K562 (cell line): Measurements from ENCODE around the gene AKR1C4. TPM values are rescaled to one million over a fixed set of nuclear protein-coding genes. Genes with fewer than 3 reads are reported as not detected.

Source experiments
- ATAC-seq: fragments of 200-7000 bp; cut with Tn5 transposase; 3 replicates; pipeline ENCODE4 v1.9.1; 2020; ENCODE audit warnings: moderate library complexity
- BruUV-seq: library from RNA; stranded (reverse); fragments of 400-500 nt; replicated peaks from 2 replicates; lab custom pipeline; 2021; lab: Mats Ljungman, UMichigan
- CTCF ChIA-PET: fragments of 300-600 bp; formaldehyde crosslinking; extraction: SDS; loops from one replicate; lab custom pipeline; 2021; ENCODE audit warnings: low intra/inter-chr PET ratio; lab: Yijun Ruan, JAX
- POLR2A ChIA-PET: fragments of 300-600, 350-650 bp; sonication (Branson Sonifier 250); formaldehyde crosslinking; extraction: SDS; loops from one replicate; lab custom pipeline; 2021; ENCODE audit warnings: antibody characterized with exemption, inconsistent platforms; lab: Yijun Ruan, JAX
- DNase-seq, 4 experiments: peaks; one replicate each; pipeline versions ENCODE4 v3.0.0 to v3.0.0-alpha.2; 2011 to 2018; ENCODE audit warnings: low spot score in 3 of 4, mixed read lengths in 3 of 4; ENCODE audit errors: extremely low read depth in 1 of 4
- FAIRE-seq: peaks from 2 replicates; lab custom pipeline; 2011; peaks lifted over from hg19 to GRCh38; lab: Jason Lieb, UNC
- H2AFZ ChIP-seq: 2 replicates; pipeline ENCODE4 v1.6.0; 2011; ENCODE audit warnings: low read depth, low read length, control low read depth, inconsistent platforms
- H3K27ac ChIP-seq: fragments of 200-600 bp; 3 replicates; pipeline ENCODE4 v1.8.0; 2011; ENCODE audit warnings: low read depth, mild to moderate bottlenecking, control low read depth, inconsistent platforms, low read length, moderate library complexity, mixed read lengths; ENCODE audit errors: extremely low read depth
- H3K27me3 ChIP-seq, 2 experiments: fragments of 300-600 bp in 1 of 2; 2 replicates in 1 of 2; 3 replicates in 1 of 2; pipeline versions ENCODE4 v1.6.0 to v1.8.0; 2011; ENCODE audit warnings: inconsistent platforms in 2 of 2, low read length in 2 of 2, mild to moderate bottlenecking in 1 of 2, mixed read lengths in 1 of 2, moderate library complexity in 1 of 2; ENCODE audit not compliant: control insufficient read depth in 2 of 2, insufficient read depth in 2 of 2
- H3K36me3 ChIP-seq: fragments of 300-600 bp; 3 replicates; pipeline ENCODE4 v1.8.0; 2011; ENCODE audit warnings: mild to moderate bottlenecking, low read length, inconsistent platforms; ENCODE audit not compliant: control insufficient read depth, insufficient read depth
- H3K4me1 ChIP-seq, 2 experiments: fragments of 200-600 bp in 1 of 2; replicated peaks in 1 of 2; 2 replicates in 1 of 2; 3 replicates in 1 of 2; pipeline versions ENCODE4 v1.5.1 to v1.8.0; 2011; ENCODE audit warnings: inconsistent platforms in 2 of 2, low read length in 2 of 2, mild to moderate bottlenecking in 1 of 2, mixed read lengths in 1 of 2, moderate library complexity in 1 of 2; ENCODE audit not compliant: control insufficient read depth in 2 of 2, insufficient read depth in 2 of 2
- H3K4me2 ChIP-seq: 2 replicates; pipeline ENCODE4 v1.6.1; 2011; ENCODE audit warnings: low read length, control low read depth, inconsistent platforms, mixed read lengths; ENCODE audit not compliant: insufficient read depth
- H3K4me3 ChIP-seq: fragments of 200-600 bp; sonication (generic), shearing (Covaris generic); 2 replicates; pipeline ENCODE4 v1.5.1; 2016; ENCODE audit warnings: control low read depth, inconsistent platforms
- H3K79me2 ChIP-seq: fragments of 200-600 bp; 3 replicates; pipeline ENCODE4 v1.8.0; 2011; ENCODE audit warnings: low read length, inconsistent platforms; ENCODE audit not compliant: control insufficient read depth, insufficient read depth
- H3K9ac ChIP-seq, 2 experiments: 2 replicates each; pipeline versions ENCODE4 v1.6.0 to v1.6.1; 2011; ENCODE audit warnings: low read depth in 2 of 2, low read length in 2 of 2, control low read depth in 1 of 2, inconsistent platforms in 1 of 2, mild to moderate bottlenecking in 1 of 2, mixed read lengths in 1 of 2; ENCODE audit not compliant: insufficient read depth in 1 of 2
- H3K9me1 ChIP-seq: one replicate; pipeline ENCODE4 v1.6.0; 2011; ENCODE audit warnings: inconsistent platforms, mild to moderate bottlenecking, low read length, moderate library complexity; ENCODE audit not compliant: control insufficient read depth, insufficient read depth
- H3K9me3 ChIP-seq: replicated peaks from 2 replicates; pipeline ENCODE4 v1.5.1; 2011; ENCODE audit warnings: low read depth, low read length, inconsistent platforms; ENCODE audit not compliant: control insufficient read depth, insufficient read depth
- H4K20me1 ChIP-seq: replicated peaks from 2 replicates; pipeline ENCODE4 v1.6.1; 2011; ENCODE audit warnings: low read length, inconsistent platforms, mixed read lengths; ENCODE audit not compliant: control insufficient read depth, insufficient read depth
- ATF4 ChIP-seq: fragments of 450-650 bp; formaldehyde crosslinking; IDR thresholded peaks from 2 replicates; pipeline ENCODE4 v1.4.0; 2022; ENCODE audit warnings: mild to moderate bottlenecking, moderate library complexity
- CBX5 ChIP-seq: IDR thresholded peaks from 2 replicates; pipeline ENCODE4 v1.6.1; 2014; ENCODE audit warnings: low read depth, borderline replicate concordance
- EHMT2 ChIP-seq: fragments of 450-650 bp; IDR thresholded peaks from 2 replicates; pipeline ENCODE4 v1.6.1; 2018; ENCODE audit warnings: antibody characterized with exemption
- EP400 ChIP-seq: fragments of 450-650 bp; IDR thresholded peaks from 2 replicates; pipeline ENCODE4 v1.6.1; 2017; ENCODE audit warnings: antibody characterized with exemption, mild to moderate bottlenecking, moderate library complexity
- FOXK2 ChIP-seq, 2 experiments: fragments of 450-650 bp; IDR thresholded peaks in 1 of 2; conservative IDR thresholded peaks in 1 of 2; 2 replicates each; pipeline ENCODE4 v1.6.1; 2016; ENCODE audit warnings: low read depth in 2 of 2, mild to moderate bottlenecking in 1 of 2
- HIVEP1 ChIP-seq: fragments of 250-450 bp; sonication (Bioruptor Pico); IDR thresholded peaks from 2 replicates; pipeline ENCODE4 v1.4.0; 2020; ENCODE audit warnings: mild to moderate bottlenecking
- NR2F6 ChIP-seq: fragments of 450-650 bp; formaldehyde crosslinking; IDR thresholded peaks from 2 replicates; pipeline ENCODE4 v1.4.0; 2020; ENCODE audit warnings: mild to moderate bottlenecking
- NR4A1 ChIP-seq, 2 experiments: fragments of 250-450 bp in 1 of 2; fragments of 450-650 bp in 1 of 2; sonication (Bioruptor Pico) in 1 of 2; IDR thresholded peaks; 2 replicates each; pipeline versions ENCODE4 v1.4.0 to v1.6.1; 2016 to 2020; ENCODE audit warnings: mild to moderate bottlenecking in 2 of 2, missing compliant biosample characterization in 1 of 2, missing genetic modification characterization in 1 of 2, moderate library complexity in 1 of 2
- PPARD ChIP-seq: fragments of 250-450 bp; sonication (Bioruptor Pico); IDR thresholded peaks from 2 replicates; pipeline ENCODE4 v1.8.0; 2022; ENCODE audit warnings: inconsistent platforms, mild to moderate bottlenecking, moderate library complexity
- PRPF4 ChIP-seq: fragments of 200-400 bp; formaldehyde crosslinking; IDR thresholded peaks from one replicate; pipeline ENCODE4 v1.6.1; 2017; ENCODE audit warnings: low read length, low read depth, mild to moderate bottlenecking; ENCODE audit not compliant: insufficient read depth, poor library complexity, severe bottlenecking
- TAF7 ChIP-seq: fragments of 450-650 bp; IDR thresholded peaks from 2 replicates; pipeline ENCODE4 v1.6.1; 2016; ENCODE audit warnings: missing genetic modification characterization, missing compliant biosample characterization
- ZBTB5 ChIP-seq: fragments of 450-650 bp; IDR thresholded peaks from 2 replicates; pipeline ENCODE4 v1.6.1; 2017; ENCODE audit warnings: antibody characterized with exemption
- ZKSCAN1 ChIP-seq: fragments of 150-350 bp; IDR thresholded peaks from 2 replicates; pipeline ENCODE4 v1.6.1; 2016; ENCODE audit warnings: low read depth, low read length
- ZKSCAN3 ChIP-seq: fragments of 250-450 bp; sonication (Bioruptor Pico); IDR thresholded peaks from 2 replicates; pipeline ENCODE4 v1.4.0; 2020
- ZNF197 ChIP-seq: fragments of 200-800 bp; sonication (Bioruptor generic); IDR thresholded peaks from 2 replicates; pipeline ENCODE4 v1.6.1; 2016; ENCODE audit warnings: low read depth, missing genetic modification characterization, missing compliant biosample characterization
- ZNF436 ChIP-seq: fragments of 250-450, 450-650 bp; sonication (Bioruptor Pico); formaldehyde crosslinking; IDR thresholded peaks from 2 replicates; pipeline ENCODE4 v1.7.0; 2020; ENCODE audit warnings: mild to moderate bottlenecking
- ZNF668 ChIP-seq: fragments of 250-450 bp; sonication (Bioruptor Pico); IDR thresholded peaks from 2 replicates; pipeline ENCODE4 v1.8.0; 2022; ENCODE audit warnings: mild to moderate bottlenecking, inconsistent platforms
- WGBS: fragments of 100-300 bp; shearing (Covaris generic); methylation state at CpG from one replicate; pipeline ENCODE4 v1.1.6; 2016; ENCODE audit warnings: low coverage, mixed read lengths; ENCODE audit not compliant: insufficient coverage; ENCODE audit errors: missing lambda C conversion rate; 5-methylcytosine and 5-hydroxymethylcytosine counted together
- in situ Hi-C: fragments of 300-500 bp; cut with MboI; formaldehyde crosslinking; loops from 4 replicates; pipeline ENCODE4 v1.15.0; 2018; ENCODE audit warnings: inconsistent platforms, mixed read lengths
- intact Hi-C: fragments of 100-400 bp; cut with micrococcal nuclease; formaldehyde crosslinking; loops from 2 replicates; pipeline ENCODE4 v1.14.2; 2022
- polyA plus RNA-seq, 8 experiments: library from polyadenylated mRNA; depleted of rRNA in 4 of 8; stranded (reverse) in 5 of 8; unstranded in 3 of 8; fragments of >200 nt; fragmentation: Nextera tagmentation in 2 of 8; fragmentation: Illumina TruSeq in 1 of 8; extraction: Ambion mirVana in 2 of 8; extraction: Trizol in 1 of 8; gene quantifications; 2 replicates each; pipeline versions ENCODE4 v1.2.1 to v1.2.3, GENCODE V29; 2011 to 2014; ENCODE audit warnings: inconsistent platforms in 1 of 8, missing spikeins in 1 of 8
- total RNA-seq, 7 experiments: library from RNA; depleted of rRNA in 6 of 7; stranded (reverse); fragments of >200 nt in 6 of 7; fragmentation: Illumina TruSeq in 2 of 7; extraction: Trizol in 2 of 7; gene quantifications; 2 replicates each; pipeline versions ENCODE4 v1.2.1 to v1.2.3, GENCODE V29; 2011 to 2021; ENCODE audit warnings: low replicate concordance in 1 of 7
- TF ChIP-seq, protein P1 (sequence below): sonication (generic); formaldehyde crosslinking; IDR thresholded peaks from 2 replicates; pipeline ENCODE4 v1.4.0; 2020; ENCODE audit warnings: mild to moderate bottlenecking, missing genetic modification reagents
- TF ChIP-seq, protein P2 (sequence below): sonication (generic); formaldehyde crosslinking; IDR thresholded peaks from 2 replicates; pipeline ENCODE4 v1.8.0; 2022; ENCODE audit warnings: mild to moderate bottlenecking, low read depth, missing genetic modification reagents

AKR1C4 gene
- total and polyA plus RNA-seq, 9 of the 15 experiments (the other 6 are each of a cell fraction or from before 2014, with no cell fraction given) = 0.13 TPM; not detected in 8

GRCh38 chr10:5216801-5217200, 20.2 kb downstream of the AKR1C4 start:
- Histone ChIP-seq H3K79me2 (no peaks in the 10 kb centered on the region), H3K9me1 (no peaks in the 10 kb centered on the region), H3K36me3 (no peaks in the 10 kb centered on the region), H3K4me1 (no peaks in the 10 kb centered on the region), H3K9ac (no peak overlapping the region), H3K4me2 (no peak overlapping the region), H2AFZ (no peak overlapping the region), H3K27me3 (no peaks in the 10 kb centered on the region), H3K4me3 (no peak overlapping the region), H3K9me3 (no peaks in the 10 kb centered on the region; the same call in 1 of the 2 replicates), H3K27ac (no peak overlapping the region), H4K20me1 (no peaks in the 10 kb centered on the region)
- ChIA-PET CTCF (no interaction called here), POLR2A (no interaction called here)
- TF ChIP-seq ZNF197 (CRISPR knock-in tag) = no peak
- no peak for TF ChIP-seq NR4A1 (CRISPR knock-in tag; IDR thresholded peaks at IDR 0.05)
- TF ChIP-seq NR4A1 (tag; IDR thresholded peaks at IDR 0.05) = no peak
- TF ChIP-seq ZKSCAN1 = no peak
- TF ChIP-seq HIVEP1 = no peak
- no peak for TF ChIP-seq ZNF668 (CRISPR knock-in tag)
- no peak for TF ChIP-seq EHMT2
- no peak for TF ChIP-seq FOXK2 (conservative IDR thresholded peaks at IDR 0.05 in 1 of 2, IDR thresholded peaks at IDR 0.05 in 1 of 2; ENCODE audit: low read depth in 2 of 2)
- TF ChIP-seq, protein P1, sequence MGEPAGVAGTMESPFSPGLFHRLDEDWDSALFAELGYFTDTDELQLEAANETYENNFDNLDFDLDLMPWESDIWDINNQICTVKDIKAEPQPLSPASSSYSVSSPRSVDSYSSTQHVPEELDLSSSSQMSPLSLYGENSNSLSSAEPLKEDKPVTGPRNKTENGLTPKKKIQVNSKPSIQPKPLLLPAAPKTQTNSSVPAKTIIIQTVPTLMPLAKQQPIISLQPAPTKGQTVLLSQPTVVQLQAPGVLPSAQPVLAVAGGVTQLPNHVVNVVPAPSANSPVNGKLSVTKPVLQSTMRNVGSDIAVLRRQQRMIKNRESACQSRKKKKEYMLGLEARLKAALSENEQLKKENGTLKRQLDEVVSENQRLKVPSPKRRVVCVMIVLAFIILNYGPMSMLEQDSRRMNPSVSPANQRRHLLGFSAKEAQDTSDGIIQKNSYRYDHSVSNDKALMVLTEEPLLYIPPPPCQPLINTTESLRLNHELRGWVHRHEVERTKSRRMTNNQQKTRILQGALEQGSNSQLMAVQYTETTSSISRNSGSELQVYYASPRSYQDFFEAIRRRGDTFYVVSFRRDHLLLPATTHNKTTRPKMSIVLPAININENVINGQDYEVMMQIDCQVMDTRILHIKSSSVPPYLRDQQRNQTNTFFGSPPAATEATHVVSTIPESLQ (CRISPR knock-in tag) = no peak
- no peak for TF ChIP-seq ZNF436 (CRISPR knock-in tag)
- TF ChIP-seq ZKSCAN3 = no peak
- no peak for TF ChIP-seq ATF4 (CRISPR knock-in tag)
- no peak for TF ChIP-seq CBX5
- TF ChIP-seq ZBTB5 = no peak
- TF ChIP-seq PRPF4 = no peak
- TF ChIP-seq EP400 = no peak
- TF ChIP-seq, protein P2, sequence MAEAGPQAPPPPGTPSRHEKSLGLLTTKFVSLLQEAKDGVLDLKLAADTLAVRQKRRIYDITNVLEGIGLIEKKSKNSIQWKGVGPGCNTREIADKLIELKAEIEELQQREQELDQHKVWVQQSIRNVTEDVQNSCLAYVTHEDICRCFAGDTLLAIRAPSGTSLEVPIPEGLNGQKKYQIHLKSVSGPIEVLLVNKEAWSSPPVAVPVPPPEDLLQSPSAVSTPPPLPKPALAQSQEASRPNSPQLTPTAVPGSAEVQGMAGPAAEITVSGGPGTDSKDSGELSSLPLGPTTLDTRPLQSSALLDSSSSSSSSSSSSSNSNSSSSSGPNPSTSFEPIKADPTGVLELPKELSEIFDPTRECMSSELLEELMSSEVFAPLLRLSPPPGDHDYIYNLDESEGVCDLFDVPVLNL (CRISPR knock-in tag) = no peak
- no peak for TF ChIP-seq NR2F6 (CRISPR knock-in tag)
- TF ChIP-seq PPARD (CRISPR knock-in tag) = no peak
- TF ChIP-seq TAF7 (tag) = no peak
- in situ Hi-C loops (no loop called here), intact Hi-C loops (no loop called here)
- DNase-seq (no peak), FAIRE-seq (no peak), ATAC-seq (no peak)
- WGBS = 4% methylated on average over 2 of the region's 2 CpGs
- BruUV-seq = no TSS peak
